ENCODE results near the gene DTHD1.

DNA sequence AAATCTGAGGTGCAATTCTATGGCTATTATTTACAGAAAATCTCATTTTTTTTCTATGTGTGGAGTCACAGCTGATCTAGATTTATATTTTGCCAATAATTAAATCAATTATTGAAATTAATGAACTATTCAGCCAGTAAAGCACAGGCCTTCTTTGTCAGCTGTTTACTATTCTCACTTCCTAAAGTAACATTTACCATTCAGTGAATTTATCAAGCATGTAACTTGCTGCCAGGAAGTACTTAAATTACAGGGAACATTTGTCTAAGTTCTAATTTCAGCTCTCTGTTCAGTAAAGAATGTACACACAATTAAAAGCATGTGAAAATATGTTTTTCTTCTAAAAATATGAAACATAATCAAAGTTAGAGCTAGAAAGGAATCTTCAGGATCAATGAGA, 79.3 kb downstream of the DTHD1 start:
- TF ChIP-seq, protein P1, sequence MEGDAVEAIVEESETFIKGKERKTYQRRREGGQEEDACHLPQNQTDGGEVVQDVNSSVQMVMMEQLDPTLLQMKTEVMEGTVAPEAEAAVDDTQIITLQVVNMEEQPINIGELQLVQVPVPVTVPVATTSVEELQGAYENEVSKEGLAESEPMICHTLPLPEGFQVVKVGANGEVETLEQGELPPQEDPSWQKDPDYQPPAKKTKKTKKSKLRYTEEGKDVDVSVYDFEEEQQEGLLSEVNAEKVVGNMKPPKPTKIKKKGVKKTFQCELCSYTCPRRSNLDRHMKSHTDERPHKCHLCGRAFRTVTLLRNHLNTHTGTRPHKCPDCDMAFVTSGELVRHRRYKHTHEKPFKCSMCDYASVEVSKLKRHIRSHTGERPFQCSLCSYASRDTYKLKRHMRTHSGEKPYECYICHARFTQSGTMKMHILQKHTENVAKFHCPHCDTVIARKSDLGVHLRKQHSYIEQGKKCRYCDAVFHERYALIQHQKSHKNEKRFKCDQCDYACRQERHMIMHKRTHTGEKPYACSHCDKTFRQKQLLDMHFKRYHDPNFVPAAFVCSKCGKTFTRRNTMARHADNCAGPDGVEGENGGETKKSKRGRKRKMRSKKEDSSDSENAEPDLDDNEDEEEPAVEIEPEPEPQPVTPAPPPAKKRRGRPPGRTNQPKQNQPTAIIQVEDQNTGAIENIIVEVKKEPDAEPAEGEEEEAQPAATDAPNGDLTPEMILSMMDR (conservative IDR thresholded peaks at IDR 0.05; ENCODE audit: low read depth, low read length): no peak
- TF ChIP-seq EZH2 (IDR thresholded peaks at IDR 0.05; ENCODE audit: low read length, unreplicated experiment): no peak

Data from PC-3 (cell line).